NCI-H748 treated with DMSO at 0.1 percent for 48 hours (cell line): Measurements from ENCODE around the gene SETD3.

Experiments
- DNase-seq: peaks from one replicate; lab custom pipeline; 2025; lab: John Stamatoyannopoulos, UW

SETD3 gene

GRCh38 chr14:99393059-99393655 is 87.5 kb downstream of the SETD3 start:
- peak; percentile 2 for DNase-seq

- no peak for DNase-seq
Observed at GRCh38 chr14:99391671-99392070, 89.0 kb downstream of the SETD3 start.

- DNase-seq, result no peak
Observed at GRCh38 chr14:99389174-99389826, 91.4 kb downstream of the SETD3 start.

GRCh38 chr14:99388286-99388685 is 92.4 kb downstream of the SETD3 start:
- DNase-seq, result no peak

GRCh38 chr14:99387880-99388279 is 92.8 kb downstream of the SETD3 start:
- DNase-seq, result no peak

GRCh38 chr14:99384450-99385417 is 95.9 kb downstream of the SETD3 start:
- no peak for DNase-seq

- DNase-seq, result no peak
Observed at GRCh38 chr14:99383472-99384449, 96.9 kb downstream of the SETD3 start.

- no peak for DNase-seq
Observed at GRCh38 chr14:99382781-99383471, 97.7 kb downstream of the SETD3 start.

GRCh38 chr14:99382071-99382470 is 98.6 kb downstream of the SETD3 start:
- no peak for DNase-seq

- DNase-seq, result no peak
Observed at GRCh38 chr14:99381688-99382060, 99.0 kb downstream of the SETD3 start.

GRCh38 chr14:99380991-99381687 is 99.5 kb downstream of the SETD3 start:
- no peak for DNase-seq

GRCh38 chr14:99380402-99380801 is 100.3 kb downstream of the SETD3 start:
- DNase-seq, result no peak

- no peak for DNase-seq
Observed at GRCh38 chr14:99378782-99379214, 101.9 kb downstream of the SETD3 start.

- DNase-seq, result no peak
Observed at GRCh38 chr14:99377951-99378350, 102.7 kb downstream of the SETD3 start.

GRCh38 chr14:99374964-99375363 is 105.7 kb downstream of the SETD3 start:
- no peak for DNase-seq

GRCh38 chr14:99363616-99364290 is 116.9 kb downstream of the SETD3 start:
- DNase-seq, result no peak

- DNase-seq, result no peak
Observed at GRCh38 chr14:99363051-99363450, 117.6 kb downstream of the SETD3 start.

- no peak for DNase-seq
Observed at GRCh38 chr14:99361596-99362215, 119.0 kb downstream of the SETD3 start.
